ENCODE results near the gene PRSS1. TPM values are rescaled to one million over a fixed set of nuclear protein-coding genes. Genes with fewer than 3 reads are reported as not detected.

Gene PRSS1
- total RNA-seq, 1 donor from 2014 or later, result not detected

DNA sequence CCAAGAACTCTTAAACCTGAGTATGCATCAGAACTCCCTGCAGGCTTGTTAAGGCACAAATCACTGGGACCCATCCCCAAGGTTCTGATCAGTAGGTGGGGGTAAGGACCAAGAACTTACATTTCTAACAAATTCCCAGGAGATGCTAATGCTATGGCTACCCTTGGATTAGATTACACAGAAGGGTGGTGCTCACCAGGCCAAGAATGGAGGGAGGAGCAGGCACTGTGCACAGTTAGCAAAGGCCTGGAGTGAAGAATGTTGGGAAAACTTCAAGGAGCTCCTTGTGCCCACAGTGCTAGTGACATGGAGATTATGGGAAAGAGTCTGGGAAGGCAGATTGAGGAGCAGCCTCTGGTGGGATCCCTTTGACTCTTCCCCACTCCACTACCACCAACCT, 23.4 kb downstream of the PRSS1 start:
- Mint-ChIP-seq H3K36me3 (no peaks in the 10 kb centered on the region), H3K9me3 (peaks cover 2% of the 10 kb centered on the region), H3K4me1 (no peaks in the 10 kb centered on the region), H3K27ac (no peak overlapping the region), H3K27me3 (ENCODE audit: insufficient read depth, low read depth) (peaks cover 16% of the 10 kb centered on the region), H3K4me3 (no peak overlapping the region)
- H3K9ac ChIP-seq, result no peak overlapping the region
- no peaks in the 10 kb centered on the region for H3F3A ChIP-seq (ENCODE audit: low read depth)
- H3K4me2 ChIP-seq, result no peak overlapping the region
- TF ChIP-seq, protein P1, sequence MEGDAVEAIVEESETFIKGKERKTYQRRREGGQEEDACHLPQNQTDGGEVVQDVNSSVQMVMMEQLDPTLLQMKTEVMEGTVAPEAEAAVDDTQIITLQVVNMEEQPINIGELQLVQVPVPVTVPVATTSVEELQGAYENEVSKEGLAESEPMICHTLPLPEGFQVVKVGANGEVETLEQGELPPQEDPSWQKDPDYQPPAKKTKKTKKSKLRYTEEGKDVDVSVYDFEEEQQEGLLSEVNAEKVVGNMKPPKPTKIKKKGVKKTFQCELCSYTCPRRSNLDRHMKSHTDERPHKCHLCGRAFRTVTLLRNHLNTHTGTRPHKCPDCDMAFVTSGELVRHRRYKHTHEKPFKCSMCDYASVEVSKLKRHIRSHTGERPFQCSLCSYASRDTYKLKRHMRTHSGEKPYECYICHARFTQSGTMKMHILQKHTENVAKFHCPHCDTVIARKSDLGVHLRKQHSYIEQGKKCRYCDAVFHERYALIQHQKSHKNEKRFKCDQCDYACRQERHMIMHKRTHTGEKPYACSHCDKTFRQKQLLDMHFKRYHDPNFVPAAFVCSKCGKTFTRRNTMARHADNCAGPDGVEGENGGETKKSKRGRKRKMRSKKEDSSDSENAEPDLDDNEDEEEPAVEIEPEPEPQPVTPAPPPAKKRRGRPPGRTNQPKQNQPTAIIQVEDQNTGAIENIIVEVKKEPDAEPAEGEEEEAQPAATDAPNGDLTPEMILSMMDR (IDR thresholded peaks at IDR 0.05), result no peak
- TF ChIP-seq EZH2 (IDR thresholded peaks at IDR 0.05), result no peak
- TF ChIP-seq EZH2phosphoT487 (IDR thresholded peaks at IDR 0.05), result no peak
- no peaks in the 10 kb centered on the region for H3K36me3 ChIP-seq
- no peaks in the 10 kb centered on the region for H3K9me3 ChIP-seq (ENCODE audit: low read depth)
- H3K4me1 ChIP-seq, result no peaks in the 10 kb centered on the region
- H3K4me3 ChIP-seq, result no peak overlapping the region
- H4K20me1 ChIP-seq (ENCODE audit: low read depth), result no peaks in the 10 kb centered on the region
- H3K79me2 ChIP-seq (ENCODE audit: low read depth), result no peaks in the 10 kb centered on the region
- no peak overlapping the region for H3K27ac ChIP-seq
- H3K27me3 ChIP-seq, result no peaks in the 10 kb centered on the region
- DNase-seq (ENCODE audit: low spot score), result no peak
- no peak overlapping the region for H2AFZ ChIP-seq (replicated peaks)

DNA sequence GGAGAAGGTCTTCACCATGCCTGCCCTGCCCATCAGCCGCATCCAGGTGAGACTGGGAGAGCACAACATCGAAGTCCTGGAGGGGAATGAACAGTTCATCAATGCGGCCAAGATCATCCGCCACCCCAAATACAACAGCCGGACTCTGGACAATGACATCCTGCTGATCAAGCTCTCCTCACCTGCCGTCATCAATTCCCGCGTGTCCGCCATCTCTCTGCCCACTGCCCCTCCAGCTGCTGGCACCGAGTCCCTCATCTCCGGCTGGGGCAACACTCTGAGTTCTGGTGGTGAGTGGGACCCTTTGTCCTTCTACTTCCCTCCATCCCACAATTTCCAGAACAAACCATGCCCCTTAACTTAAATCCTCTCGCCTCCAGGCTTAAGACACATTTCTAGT, 24.0 kb downstream of the PRSS1 start:
- TF ChIP-seq EZH2 (IDR thresholded peaks at IDR 0.05) (no peak), EZH2phosphoT487 (IDR thresholded peaks at IDR 0.05) (no peak)
- TF ChIP-seq, protein P1 (IDR thresholded peaks at IDR 0.05), result no peak
- Histone ChIP-seq H3K4me2 (no peak overlapping the region), H3K79me2 (ENCODE audit: low read depth) (no peaks in the 10 kb centered on the region), H4K20me1 (ENCODE audit: low read depth) (no peaks in the 10 kb centered on the region), H3F3A (ENCODE audit: low read depth) (no peaks in the 10 kb centered on the region), H3K9me3 (ENCODE audit: low read depth) (no peaks in the 10 kb centered on the region), H3K36me3 (no peaks in the 10 kb centered on the region), H2AFZ (replicated peaks) (no peak overlapping the region), H3K4me3 (no peak overlapping the region), H3K27me3 (no peaks in the 10 kb centered on the region), H3K27ac (no peak overlapping the region), H3K9ac (no peak overlapping the region), H3K4me1 (no peaks in the 10 kb centered on the region)
- no peak for DNase-seq (ENCODE audit: low spot score)
- H3K36me3 Mint-ChIP-seq, result no peaks in the 10 kb centered on the region
- peaks cover 19% of the 10 kb centered on the region for H3K27me3 Mint-ChIP-seq (ENCODE audit: insufficient read depth, low read depth)
- peaks cover 2% of the 10 kb centered on the region for H3K9me3 Mint-ChIP-seq
- H3K4me1 Mint-ChIP-seq, result no peaks in the 10 kb centered on the region
- no peak overlapping the region for H3K4me3 Mint-ChIP-seq
- no peak overlapping the region for H3K27ac Mint-ChIP-seq

DNA sequence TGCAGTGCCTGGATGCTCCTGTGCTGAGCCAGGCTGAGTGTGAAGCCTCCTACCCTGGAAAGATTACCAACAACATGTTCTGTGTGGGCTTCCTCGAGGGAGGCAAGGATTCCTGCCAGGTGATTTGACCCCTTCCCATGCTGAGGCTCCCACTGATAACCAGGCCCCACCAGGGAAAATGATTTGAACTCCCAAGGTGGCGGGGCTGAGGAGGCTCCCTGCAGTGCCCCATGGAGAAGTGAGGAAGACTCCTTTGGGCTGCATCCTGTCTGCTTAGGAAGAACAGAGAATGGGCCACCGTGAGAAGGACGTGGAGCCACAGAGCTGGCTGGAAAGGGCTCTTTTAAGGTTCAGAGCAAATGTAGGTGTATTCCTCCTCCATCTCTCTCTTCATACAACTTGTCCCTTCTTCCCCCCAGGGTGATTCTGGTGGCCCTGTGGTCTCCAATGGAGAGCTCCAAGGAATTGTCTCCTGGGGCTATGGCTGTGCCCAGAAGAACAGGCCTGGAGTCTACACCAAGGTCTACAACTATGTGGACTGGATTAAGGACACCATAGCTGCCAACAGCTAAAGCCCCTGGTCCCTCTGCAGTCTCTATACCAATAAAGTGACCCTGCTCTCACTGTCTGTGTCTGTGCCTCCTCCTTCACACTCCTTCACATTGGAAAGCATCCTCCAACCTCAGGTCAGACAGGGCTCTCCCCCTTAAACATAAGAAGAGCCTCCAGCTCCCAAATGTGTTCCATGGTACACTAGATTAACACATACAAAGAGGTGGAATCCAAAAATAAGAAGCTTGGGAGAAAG, 24.9 kb downstream of the PRSS1 start:
- H3K79me2 ChIP-seq (ENCODE audit: low read depth), result no peaks in the 10 kb centered on the region
- TF ChIP-seq EZH2phosphoT487 (IDR thresholded peaks at IDR 0.05), result no peak
- TF ChIP-seq, protein P1 (IDR thresholded peaks at IDR 0.05), result no peak
- H3K4me1 ChIP-seq, result no peaks in the 10 kb centered on the region
- Mint-ChIP-seq H3K36me3 (no peaks in the 10 kb centered on the region), H3K27ac (no peak overlapping the region), H3K9me3 (peaks cover 2% of the 10 kb centered on the region), H3K27me3 (ENCODE audit: insufficient read depth, low read depth) (peaks cover 19% of the 10 kb centered on the region), H3K4me3 (no peak overlapping the region), H3K4me1 (no peaks in the 10 kb centered on the region)
- no peaks in the 10 kb centered on the region for H4K20me1 ChIP-seq (ENCODE audit: low read depth)
- H2AFZ ChIP-seq (replicated peaks), result no peak overlapping the region
- H3K36me3 ChIP-seq, result no peaks in the 10 kb centered on the region
- H3K9ac ChIP-seq, result no peak overlapping the region
- no peak overlapping the region for H3K4me2 ChIP-seq
- no peak overlapping the region for H3K27ac ChIP-seq
- H3K9me3 ChIP-seq (ENCODE audit: low read depth), result no peaks in the 10 kb centered on the region
- H3K27me3 ChIP-seq, result no peaks in the 10 kb centered on the region
- no peaks in the 10 kb centered on the region for H3F3A ChIP-seq (ENCODE audit: low read depth)
- no peak for DNase-seq (ENCODE audit: low spot score)
- no peak overlapping the region for H3K4me3 ChIP-seq
